Gastroesophageal sphincter (tissue), 3 donors: Measurements from ENCODE around the gene EEF1AKMT4.

Experiments
- CTCF ChIP-seq, 4 experiments: fragments of 200-600 bp in 2 of 4; fragments of 450-650 bp in 2 of 4; sonication (generic) in 1 of 4; IDR thresholded peaks; one replicate each; pipeline ENCODE4 v1.5.1; 2017 to 2019; ENCODE audit warnings: antibody characterized with exemption in 4 of 4, mild to moderate bottlenecking in 2 of 4, moderate library complexity in 2 of 4
- POLR2A ChIP-seq, 2 donors: fragments of 450-650 bp; IDR thresholded peaks; one replicate each; pipeline ENCODE4 v1.6.1; 2017; ENCODE audit warnings: antibody characterized with exemption in 2 of 2, mild to moderate bottlenecking in 2 of 2, moderate library complexity in 1 of 2
- POLR2AphosphoS5 ChIP-seq: sonication (generic); formaldehyde crosslinking; IDR thresholded peaks from one replicate; pipeline ENCODE4 v1.6.1; 2017; ENCODE audit warnings: antibody characterized with exemption

GRCh38 chr3:184299488-184300377 is 50.3 kb downstream of the EEF1AKMT4 start:
- no peak for TF ChIP-seq POLR2A (IDR thresholded peaks at IDR 0.05)
- no peak for TF ChIP-seq CTCF (IDR thresholded peaks at IDR 0.05)
- no peak for TF ChIP-seq POLR2AphosphoS5
